ENCODE measurements around the gene PUS7L.

DNA sequence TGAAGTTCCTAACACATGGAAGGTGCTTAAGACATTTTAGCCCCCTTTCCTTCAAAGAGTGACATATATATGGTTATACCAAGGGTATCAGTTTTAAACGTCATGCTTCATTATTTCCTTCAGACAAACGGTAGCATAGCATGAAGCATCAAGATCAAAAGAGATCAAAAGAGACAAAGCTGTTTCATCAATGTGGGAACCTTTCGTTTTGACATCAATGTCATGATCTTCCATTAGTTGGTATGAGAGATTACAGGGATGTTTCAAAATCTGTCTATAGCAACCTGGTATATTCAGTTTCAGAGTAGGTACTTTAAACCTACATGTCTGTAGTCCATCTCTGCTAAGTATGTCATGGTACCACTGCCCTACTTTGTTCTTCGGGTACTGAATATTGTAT, 28.3 kb downstream of the PUS7L start:
- TF ChIP-seq, protein P1, sequence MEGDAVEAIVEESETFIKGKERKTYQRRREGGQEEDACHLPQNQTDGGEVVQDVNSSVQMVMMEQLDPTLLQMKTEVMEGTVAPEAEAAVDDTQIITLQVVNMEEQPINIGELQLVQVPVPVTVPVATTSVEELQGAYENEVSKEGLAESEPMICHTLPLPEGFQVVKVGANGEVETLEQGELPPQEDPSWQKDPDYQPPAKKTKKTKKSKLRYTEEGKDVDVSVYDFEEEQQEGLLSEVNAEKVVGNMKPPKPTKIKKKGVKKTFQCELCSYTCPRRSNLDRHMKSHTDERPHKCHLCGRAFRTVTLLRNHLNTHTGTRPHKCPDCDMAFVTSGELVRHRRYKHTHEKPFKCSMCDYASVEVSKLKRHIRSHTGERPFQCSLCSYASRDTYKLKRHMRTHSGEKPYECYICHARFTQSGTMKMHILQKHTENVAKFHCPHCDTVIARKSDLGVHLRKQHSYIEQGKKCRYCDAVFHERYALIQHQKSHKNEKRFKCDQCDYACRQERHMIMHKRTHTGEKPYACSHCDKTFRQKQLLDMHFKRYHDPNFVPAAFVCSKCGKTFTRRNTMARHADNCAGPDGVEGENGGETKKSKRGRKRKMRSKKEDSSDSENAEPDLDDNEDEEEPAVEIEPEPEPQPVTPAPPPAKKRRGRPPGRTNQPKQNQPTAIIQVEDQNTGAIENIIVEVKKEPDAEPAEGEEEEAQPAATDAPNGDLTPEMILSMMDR (IDR thresholded peaks at IDR 0.05), result no peak
- TF ChIP-seq EP300 (IDR thresholded peaks at IDR 0.05), result no peak
- TF ChIP-seq POLR2A (IDR thresholded peaks at IDR 0.05; ENCODE audit: low read depth), result no peak
- no peak for TF ChIP-seq POLR2AphosphoS5 (IDR thresholded peaks at IDR 0.05)

All from esophagus muscularis mucosa (tissue), 4 donors.